GM18499 (cell line): Measurements from ENCODE around the gene RIPK1.
"Not testable (repeated sequence)": the region's sequence is repeated elsewhere in the genome, so short reads cannot be mapped to it uniquely, and the experiment has no call there.

Experiments
- ATAC-seq: cut with Tn5 transposase; IDR thresholded peaks from one replicate; pipeline ENCODE4 v1.9.1; 2021; ENCODE audit warnings: moderate number of reproducible peaks; ENCODE audit not compliant: insufficient read depth, unreplicated experiment

RIPK1 gene

DNA sequence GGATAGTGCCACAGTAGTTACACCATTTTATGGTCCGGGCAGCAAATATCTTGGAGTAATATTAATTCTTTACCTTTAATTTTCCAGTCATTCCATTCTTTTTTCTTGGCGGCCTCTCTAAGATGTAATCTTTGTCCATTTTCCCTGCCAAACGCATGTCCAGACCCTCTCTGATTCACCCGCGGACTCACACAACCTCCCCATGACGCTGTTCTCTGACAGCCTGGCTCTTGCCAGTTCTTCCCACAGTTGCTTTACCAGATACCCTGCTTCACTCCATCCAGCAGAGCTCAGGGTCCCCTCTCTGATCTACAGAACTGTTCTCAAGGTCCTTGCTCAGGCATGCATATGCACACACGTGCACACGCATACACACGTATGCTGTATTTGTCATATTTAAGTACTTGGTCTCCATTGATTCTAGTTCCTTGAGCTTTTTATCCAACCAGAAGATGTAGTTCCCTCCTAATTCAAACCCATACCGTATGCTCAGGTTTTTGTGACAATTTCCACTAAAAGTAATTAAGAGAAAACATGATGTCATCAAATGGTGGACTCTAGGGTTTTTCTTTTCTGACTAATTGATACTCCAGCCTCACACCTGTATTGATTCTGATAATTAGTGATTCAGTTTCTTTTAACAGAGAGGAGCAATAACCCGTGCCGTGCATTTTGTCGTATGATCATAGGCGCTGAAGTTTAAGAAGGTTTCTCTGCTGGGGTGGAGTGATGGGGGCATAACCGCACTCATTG lies 60.2 kb downstream of the RIPK1 start:
- ATAC-seq, result no peak

DNA sequence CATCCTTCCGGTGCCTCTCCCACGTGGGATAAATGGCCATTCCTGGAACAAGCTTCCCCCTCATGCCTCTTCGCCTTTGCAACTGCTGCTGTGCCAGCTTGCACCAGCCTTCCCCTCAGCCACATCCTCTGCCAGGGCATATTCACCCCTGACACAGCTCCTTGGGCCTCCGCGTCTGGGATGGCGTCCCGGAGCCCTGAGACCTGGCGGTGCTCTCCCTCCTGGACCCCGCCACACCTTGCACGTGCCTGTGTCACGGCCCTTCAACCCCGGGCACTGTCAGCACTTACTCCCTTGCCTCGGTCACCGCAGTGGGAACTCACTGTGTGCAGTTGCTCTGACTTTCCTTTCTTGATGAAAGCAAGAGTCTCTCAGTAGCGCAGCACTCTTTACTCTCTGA lies 63.4 kb downstream of the RIPK1 start:
- no peak for ATAC-seq

- no peak for ATAC-seq
These were observed 65.2 kb downstream of the RIPK1 start for GRCh38 chr6:3133515-3133914.

- ATAC-seq, result no peak
These were observed 67.5 kb downstream of the RIPK1 start for GRCh38 chr6:3135668-3136291.

DNA sequence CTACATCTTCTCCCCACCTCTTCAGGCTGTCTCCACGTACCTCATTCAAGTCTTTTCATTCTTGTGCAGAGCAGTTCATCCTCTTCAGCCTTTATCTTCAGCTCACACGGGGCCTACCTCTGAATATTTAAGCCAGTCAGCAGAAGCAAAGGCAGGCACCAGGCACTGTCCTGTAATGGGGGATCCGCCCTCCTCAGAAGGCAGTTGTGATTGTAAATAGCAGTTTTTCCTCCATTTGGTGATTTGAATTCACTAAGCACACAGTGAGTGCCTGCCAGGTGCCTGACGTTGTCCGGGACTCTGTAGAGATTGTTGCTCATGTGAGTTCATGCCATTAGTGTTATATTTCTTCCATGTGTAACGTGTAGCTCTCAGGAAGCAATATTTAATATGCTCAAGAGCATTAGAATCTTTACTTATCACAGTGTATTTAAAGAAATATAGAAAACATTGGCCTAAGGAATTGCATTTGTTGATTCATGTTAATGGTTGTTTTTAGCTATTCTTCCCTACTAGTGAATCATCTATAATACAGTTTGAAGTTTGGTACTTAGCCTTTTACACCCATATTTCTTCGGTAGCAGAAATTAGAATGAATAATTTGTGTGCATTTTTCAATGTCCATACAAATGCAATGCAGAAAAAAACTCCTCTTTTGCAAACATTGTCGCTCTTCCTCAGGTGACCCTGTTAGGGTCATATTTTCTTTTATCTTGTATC lies 68.2 kb downstream of the RIPK1 start:
- ATAC-seq, result no peak

DNA sequence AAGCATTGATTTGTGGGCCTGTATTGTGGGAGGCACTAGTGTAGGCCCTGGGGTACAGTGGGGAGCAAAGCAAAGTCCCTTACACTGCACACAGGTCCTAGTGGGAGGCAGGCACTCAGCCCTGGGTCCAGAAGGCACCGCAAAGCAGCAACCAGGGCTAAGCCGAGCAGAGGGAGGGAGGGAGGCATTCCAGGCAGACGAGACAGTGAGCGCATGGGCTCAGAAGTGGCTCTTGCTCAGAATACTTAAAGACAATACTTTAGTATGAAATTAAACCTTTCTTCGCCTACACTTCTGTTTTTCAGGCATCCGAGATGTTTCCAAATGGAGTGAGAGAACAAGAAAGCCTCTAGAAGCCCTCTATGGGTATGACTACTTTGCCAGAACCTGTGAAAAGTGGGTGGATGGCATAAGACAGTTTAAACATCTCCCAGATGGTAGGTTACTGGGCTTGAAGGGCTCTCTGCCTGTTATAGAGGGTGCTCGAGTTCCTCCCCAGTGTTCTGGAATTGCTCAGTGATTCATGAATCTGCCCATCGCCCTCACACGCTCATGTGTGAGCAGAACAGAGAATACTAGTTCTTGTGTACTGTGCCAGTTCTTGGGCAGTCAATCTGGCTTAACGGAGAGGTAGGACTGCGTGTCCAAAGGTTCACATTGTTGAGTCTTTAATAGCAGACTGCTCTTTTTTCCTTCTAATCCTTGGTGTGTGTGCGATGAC lies 68.9 kb downstream of the RIPK1 start:
- no peak for ATAC-seq

DNA sequence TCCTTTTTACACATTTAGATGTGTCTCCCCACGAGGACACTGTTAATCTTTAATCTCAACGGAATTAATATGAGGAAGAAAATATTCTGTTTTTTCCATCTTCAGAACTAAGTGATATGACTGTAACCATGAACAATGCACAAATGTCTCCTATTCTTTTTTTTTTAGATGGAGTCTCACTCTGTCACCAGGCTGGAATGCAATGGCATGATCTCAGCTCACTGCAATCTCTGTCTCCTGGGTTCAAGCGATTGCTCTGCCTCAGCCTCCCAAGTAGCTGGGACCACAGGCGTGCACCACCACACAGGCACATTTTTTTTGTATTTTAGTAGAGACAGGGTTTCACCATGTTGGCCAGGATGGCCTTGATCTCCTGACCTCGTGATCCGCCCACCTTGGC lies 69.6 kb downstream of the RIPK1 start:
- not testable (repeated sequence) for ATAC-seq

GRCh38 chr6:3138341-3138740 lies 70.0 kb downstream of the RIPK1 start:
- no peak for ATAC-seq

GRCh38 chr6:3139090-3139903 lies 71.0 kb downstream of the RIPK1 start:
- ATAC-seq, result no peak

DNA sequence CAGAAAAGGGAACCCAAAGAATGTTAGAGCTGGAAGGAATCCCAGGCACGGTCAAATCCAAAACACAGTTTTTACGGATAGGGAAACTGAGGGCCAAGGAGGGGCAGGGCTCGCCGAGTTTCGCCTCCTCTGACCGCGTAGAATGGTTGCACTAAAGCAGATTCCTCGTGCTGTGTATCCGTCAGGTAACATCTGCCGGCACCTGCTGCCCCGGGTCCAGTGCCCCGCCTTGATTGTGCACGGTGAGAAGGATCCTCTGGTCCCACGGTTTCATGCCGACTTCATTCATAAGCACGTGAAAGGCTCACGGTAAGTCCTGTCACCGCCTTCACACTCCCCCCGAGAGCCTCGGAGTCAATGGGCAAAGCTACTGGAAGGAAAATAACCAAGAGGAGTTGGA lies 71.9 kb downstream of the RIPK1 start:
- no peak for ATAC-seq

GRCh38 chr6:3142536-3142935 lies 74.2 kb downstream of the RIPK1 start:
- no peak for ATAC-seq

DNA sequence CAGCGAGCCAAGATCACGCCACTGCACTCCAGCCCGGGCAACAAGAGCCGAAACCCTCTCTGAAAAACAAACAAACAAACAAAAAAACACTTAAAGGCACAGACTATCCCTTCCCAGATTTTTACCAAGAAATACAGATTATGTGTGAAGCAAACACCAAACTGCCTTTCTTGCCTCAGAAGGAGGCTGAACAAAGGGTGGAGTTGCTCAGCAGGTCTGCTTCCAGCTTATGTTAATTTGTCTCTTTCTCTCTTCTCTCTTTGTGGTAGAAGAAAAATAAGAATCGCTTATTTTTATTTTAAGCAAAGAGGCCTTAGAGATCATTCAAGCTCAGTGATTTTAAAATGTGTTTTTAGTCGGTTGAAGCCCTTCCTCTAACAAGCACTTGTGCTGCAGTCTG lies 74.9 kb downstream of the RIPK1 start:
- no peak for ATAC-seq

DNA sequence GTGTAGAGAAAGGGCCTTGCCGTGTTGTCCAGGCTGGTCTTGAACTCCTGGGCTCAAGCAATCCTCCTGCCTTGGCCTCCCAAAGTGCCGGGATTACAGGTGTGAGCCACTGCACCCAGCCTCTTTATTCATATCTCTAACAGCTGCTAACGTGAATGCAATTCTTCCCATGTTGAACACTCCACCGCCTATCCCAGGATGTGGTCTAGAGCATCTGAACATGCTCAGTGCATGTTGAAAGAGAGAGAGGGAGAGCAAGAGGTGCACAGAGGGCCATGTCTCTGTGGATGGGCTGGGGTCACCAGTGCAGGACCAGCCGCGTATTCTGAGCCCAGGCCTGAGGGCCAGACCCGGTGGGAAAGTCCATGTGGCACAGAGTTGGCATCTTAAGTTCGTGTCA lies 76.3 kb downstream of the RIPK1 start:
- ATAC-seq, result no peak

- ATAC-seq, result no peak
These were observed 79.8 kb downstream of the RIPK1 start for GRCh38 chr6:3147914-3148757.

DNA sequence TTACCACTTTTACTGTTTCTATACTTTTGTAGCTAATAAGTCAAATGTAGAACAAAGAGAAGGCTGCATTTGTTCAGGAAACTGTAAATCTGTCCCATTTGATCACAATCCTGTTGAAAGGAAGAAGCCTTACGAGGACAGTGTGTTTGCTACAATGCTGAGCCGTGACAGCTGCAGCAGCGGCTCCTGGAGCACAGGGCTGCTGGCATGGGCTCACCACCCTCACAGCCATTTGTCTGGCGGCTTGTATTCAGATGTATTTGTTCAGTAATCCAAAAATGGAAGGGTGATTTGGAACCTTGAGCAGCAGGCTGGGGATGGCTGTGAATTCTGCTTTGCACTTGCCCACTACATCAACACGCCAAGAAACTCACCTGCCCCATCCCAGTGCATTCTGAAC lies 83.4 kb downstream of the RIPK1 start:
- no peak for ATAC-seq

DNA sequence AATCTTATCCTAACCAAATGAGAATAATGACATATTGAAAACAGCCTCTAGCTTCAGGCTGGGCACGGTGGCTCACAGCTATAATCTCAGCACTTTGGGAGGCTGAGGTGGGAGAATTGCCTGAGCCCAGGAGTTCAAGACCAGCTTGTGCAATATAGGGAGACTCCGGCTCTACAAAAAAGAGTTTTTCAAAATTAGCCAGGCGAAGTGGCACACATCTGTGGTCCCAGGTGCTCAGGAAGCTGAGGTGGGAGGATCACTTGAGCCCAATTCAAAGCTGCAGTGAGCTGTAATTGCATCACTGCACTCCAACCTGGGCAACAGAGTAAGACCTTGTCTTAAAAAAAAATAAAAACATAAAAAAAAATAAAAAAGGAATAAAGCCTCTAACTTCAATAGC lies 84.4 kb downstream of the RIPK1 start:
- ATAC-seq, result no peak

DNA sequence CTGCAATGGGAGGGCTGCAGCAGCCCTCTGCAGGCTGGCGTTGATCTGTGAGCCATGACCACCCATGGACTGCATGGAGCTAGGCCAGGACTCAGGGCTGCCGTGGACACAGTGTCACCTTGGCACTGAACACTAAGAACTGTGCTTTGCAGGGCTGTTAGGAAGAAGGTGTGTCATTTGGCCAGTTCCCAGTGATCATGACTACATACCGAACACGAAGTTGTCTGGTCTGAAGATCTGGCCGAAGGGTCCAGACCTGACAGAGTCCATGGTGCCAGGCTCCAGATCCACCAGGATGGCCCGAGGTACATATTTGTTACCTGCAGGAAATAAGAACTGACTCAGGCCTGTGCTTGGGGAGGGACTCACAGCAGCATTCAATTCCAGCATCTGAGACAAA lies 87.1 kb downstream of the RIPK1 start:
- not testable (repeated sequence) for ATAC-seq

DNA sequence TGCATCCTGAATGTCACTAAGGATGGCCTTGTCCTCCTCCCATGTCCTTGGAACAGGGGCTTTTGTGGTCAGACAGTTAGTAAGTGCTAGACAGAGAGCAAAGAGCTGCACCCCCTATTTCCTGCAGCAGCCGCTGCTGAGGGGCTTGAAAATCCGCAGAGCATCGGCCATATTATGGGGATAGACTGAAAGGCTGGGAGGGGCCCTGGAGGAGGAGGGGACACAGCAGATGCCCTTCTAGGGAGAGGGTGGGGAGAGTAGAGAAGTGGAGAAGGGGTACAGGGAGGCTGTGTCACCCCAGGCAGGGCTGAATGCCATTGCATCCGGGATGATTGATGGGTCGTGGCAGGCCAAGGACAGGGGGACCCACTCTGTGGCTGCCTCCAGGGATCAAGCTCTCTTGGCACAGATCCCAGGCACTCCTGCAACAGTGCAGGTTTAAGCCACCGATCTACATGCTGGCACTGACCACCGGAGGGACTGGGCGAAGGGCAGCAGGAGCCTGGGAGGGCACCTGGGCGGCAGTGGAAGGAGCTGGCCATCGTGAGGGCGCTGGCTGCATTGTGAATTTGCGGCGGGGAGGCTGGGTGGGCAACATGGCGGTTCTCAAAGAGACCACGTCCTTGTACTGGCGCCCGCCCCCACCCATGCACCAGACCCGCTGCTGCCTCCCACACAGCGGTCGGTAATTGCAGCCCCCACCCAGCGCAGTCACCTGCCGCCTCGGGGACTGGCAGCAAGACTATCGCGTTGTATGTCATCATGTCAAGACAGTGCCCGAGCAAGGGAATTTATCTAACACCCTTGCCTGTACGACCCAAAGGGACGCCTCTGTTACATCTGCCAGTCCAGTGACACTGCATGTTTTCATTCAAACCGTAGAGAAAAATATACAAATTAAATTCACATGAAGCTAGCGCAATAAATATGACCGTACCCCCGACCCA lies 88.2 kb downstream of the RIPK1 start:
- not testable (repeated sequence) for ATAC-seq
